Parathyroid adenoma (tissue), 2 donors: ENCODE results near the gene PTH1R.

Experiments
- H2AFZ ChIP-seq: fragments of 300-600 bp; sonication (generic); one replicate; pipeline ENCODE4 v1.7.0; 2017; ENCODE audit warnings: antibody characterized with exemption, mild to moderate bottlenecking
- H3K27ac ChIP-seq: fragments of 300-600 bp; sonication (generic); one replicate; pipeline ENCODE4 v1.7.0; 2017
- H3K27me3 ChIP-seq: fragments of 300-600 bp; sonication (generic); one replicate; pipeline ENCODE4 v1.7.0; 2017; ENCODE audit warnings: low read length; ENCODE audit not compliant: control insufficient read depth, insufficient read depth
- H3K36me3 ChIP-seq: fragments of 300-600 bp; sonication (generic); one replicate; pipeline ENCODE4 v1.7.0; 2017; ENCODE audit warnings: low read length; ENCODE audit not compliant: control insufficient read depth, insufficient read depth
- H3K4me1 ChIP-seq: fragments of 300-600 bp; sonication (generic); one replicate; pipeline ENCODE4 v1.7.0; 2017; ENCODE audit warnings: control low read depth
- H3K4me2 ChIP-seq: fragments of 300-600 bp; sonication (generic); one replicate; pipeline ENCODE4 v1.7.0; 2017; ENCODE audit warnings: low read length
- H3K4me3 ChIP-seq: fragments of 300-600 bp; sonication (generic); one replicate; pipeline ENCODE4 v1.7.0; 2017; ENCODE audit warnings: low read depth, low read length
- H3K79me2 ChIP-seq: fragments of 300-600 bp; sonication (generic); one replicate; pipeline ENCODE4 v1.7.0; 2017; ENCODE audit warnings: control low read depth
- H3K9ac ChIP-seq: fragments of 300-600 bp; sonication (generic); one replicate; pipeline ENCODE4 v1.7.0; 2017; ENCODE audit warnings: mild to moderate bottlenecking
- H3K9me3 ChIP-seq: fragments of 300-600 bp; sonication (generic); one replicate; pipeline ENCODE4 v1.7.0; 2017; ENCODE audit warnings: low read length; ENCODE audit not compliant: control insufficient read depth
- CTCF ChIP-seq: fragments of 300-600 bp; sonication (generic); IDR thresholded peaks from one replicate; pipeline ENCODE4 v1.7.0; 2017; ENCODE audit warnings: antibody characterized with exemption, mild to moderate bottlenecking
- donor health status: primary hyperparathyroidism.

Gene PTH1R

DNA sequence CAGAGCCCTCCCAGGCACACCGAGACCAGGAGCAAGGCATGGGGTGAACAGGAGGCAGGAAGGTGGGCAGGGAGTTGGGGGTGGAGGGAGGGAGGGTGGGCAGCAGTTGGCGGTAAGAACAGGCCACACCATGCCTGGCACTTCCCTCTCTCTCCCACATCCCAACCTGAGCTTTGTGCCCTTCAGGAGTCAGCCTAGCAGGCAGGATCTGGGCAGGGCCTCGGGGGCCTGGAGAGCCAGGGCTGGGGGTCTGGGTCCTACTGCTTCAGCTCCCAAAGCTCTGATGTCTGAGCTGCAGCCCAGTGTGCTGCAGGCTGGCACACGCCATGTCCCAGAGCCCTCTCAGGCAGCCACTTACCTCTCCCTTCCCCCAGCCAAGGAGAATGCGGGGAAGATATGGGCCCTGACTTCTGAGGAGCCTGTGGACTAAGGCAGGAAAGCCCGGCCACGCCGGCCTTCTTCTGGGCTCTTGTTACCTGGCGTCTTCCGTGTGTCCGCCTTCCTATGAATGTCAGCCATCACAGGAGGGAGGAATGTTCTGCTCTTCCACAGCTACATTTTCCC is 11.4 kb upstream of the PTH1R start:
- H3K79me2 ChIP-seq: no peaks in the 10 kb centered on the region
- H3K36me3 ChIP-seq: no peaks in the 10 kb centered on the region
- TF ChIP-seq CTCF: no peak
- H3K4me2 ChIP-seq: no peak overlapping the region
- no peaks in the 10 kb centered on the region for H3K9me3 ChIP-seq
- no peak overlapping the region for H3K9ac ChIP-seq
- H2AFZ ChIP-seq: no peak overlapping the region
- H3K27ac ChIP-seq: no peak overlapping the region
- no peaks in the 10 kb centered on the region for H3K27me3 ChIP-seq
- peaks cover 12% of the 10 kb centered on the region for H3K4me1 ChIP-seq
- no peak overlapping the region for H3K4me3 ChIP-seq

- Histone ChIP-seq H3K9me3 (no peaks in the 10 kb centered on the region), H2AFZ (no peak overlapping the region), H3K27ac (no peak overlapping the region), H3K4me2 (no peak overlapping the region), H3K4me3 (no peak overlapping the region), H3K79me2 (no peaks in the 10 kb centered on the region), H3K9ac (no peak overlapping the region), H3K36me3 (no peaks in the 10 kb centered on the region), H3K27me3 (no peaks in the 10 kb centered on the region), H3K4me1 (peaks cover 12% of the 10 kb centered on the region)
- TF ChIP-seq CTCF: peak; percentile 90
Observed at GRCh38 chr3:46866720-46867549, 10.6 kb upstream of the PTH1R start.

- H3K9ac ChIP-seq: no peak overlapping the region
- H3K27ac ChIP-seq: no peak overlapping the region
- no peaks in the 10 kb centered on the region for H3K79me2 ChIP-seq
- H3K4me1 ChIP-seq: peaks cover 12% of the 10 kb centered on the region
- no peak overlapping the region for H3K4me2 ChIP-seq
- no peak for TF ChIP-seq CTCF
- no peaks in the 10 kb centered on the region for H3K9me3 ChIP-seq
- H3K27me3 ChIP-seq: no peaks in the 10 kb centered on the region
- no peak overlapping the region for H3K4me3 ChIP-seq
- no peak overlapping the region for H2AFZ ChIP-seq
- H3K36me3 ChIP-seq: no peaks in the 10 kb centered on the region
Observed at GRCh38 chr3:46867550-46867898, 10.0 kb upstream of the PTH1R start.

- Histone ChIP-seq H3K27me3 (no peaks in the 10 kb centered on the region), H3K4me3 (no peak overlapping the region), H3K36me3 (no peaks in the 10 kb centered on the region), H3K79me2 (no peaks in the 10 kb centered on the region), H3K4me2 (no peak overlapping the region), H3K9ac (no peak overlapping the region), H2AFZ (no peak overlapping the region), H3K9me3 (no peaks in the 10 kb centered on the region), H3K27ac (no peak overlapping the region), H3K4me1 (peaks cover 12% of the 10 kb centered on the region)
- no peak for TF ChIP-seq CTCF
Observed at GRCh38 chr3:46868287-46868686, 9.2 kb upstream of the PTH1R start.

- Histone ChIP-seq H3K9me3 (no peaks in the 10 kb centered on the region), H3K4me3 (no peak overlapping the region), H2AFZ (no peak overlapping the region), H3K9ac (no peak overlapping the region), H3K27ac (no peak overlapping the region), H3K36me3 (no peaks in the 10 kb centered on the region), H3K4me1 (peaks cover 12% of the 10 kb centered on the region), H3K4me2 (no peak overlapping the region), H3K27me3 (no peaks in the 10 kb centered on the region), H3K79me2 (no peaks in the 10 kb centered on the region)
- no peak for TF ChIP-seq CTCF
Observed at GRCh38 chr3:46868948-46869347, 8.6 kb upstream of the PTH1R start.
